ENCODE results near the gene SATB1.

Gene SATB1

DNA sequence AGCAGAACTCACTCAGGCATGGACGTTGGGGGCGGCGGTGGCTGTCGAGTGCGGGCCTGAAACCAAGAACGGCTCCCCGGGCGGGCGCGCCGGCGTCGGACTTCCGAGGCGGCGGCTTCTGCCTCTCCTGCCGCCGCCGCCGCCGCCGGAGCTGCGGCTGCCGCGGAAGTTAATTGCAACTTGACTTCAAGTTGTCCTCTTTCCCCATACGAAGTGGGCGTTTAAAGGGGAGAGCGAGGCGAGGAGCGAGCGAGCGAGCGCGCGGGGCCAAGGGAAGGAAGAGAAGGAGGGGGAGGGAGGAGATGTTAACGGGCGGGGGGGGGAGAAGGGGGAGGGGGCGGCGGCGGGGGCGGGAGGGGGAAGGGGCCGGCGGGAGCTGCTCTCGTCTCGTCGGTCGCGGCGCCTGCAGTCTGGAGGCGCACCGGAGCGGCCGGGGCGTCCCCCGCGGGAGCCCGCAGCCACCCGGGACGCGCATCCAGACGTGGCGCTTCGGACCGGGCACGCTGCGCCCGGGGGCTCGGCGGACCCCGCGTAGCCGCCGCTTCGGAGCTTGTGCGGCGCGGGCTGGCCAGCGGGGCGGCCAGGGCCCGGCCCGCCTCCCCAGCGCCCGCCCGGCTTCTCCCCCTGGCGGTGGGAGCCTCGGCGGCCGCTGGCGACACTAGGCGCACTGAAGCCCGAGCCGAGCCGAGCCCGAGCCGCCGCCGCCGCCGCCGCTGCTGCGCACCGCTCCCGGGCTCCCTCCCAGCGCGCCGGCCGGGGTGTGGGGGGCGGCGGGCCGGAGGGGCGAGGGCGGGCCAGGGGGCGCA is 19.7 kb upstream of the SATB1 start (continued):
- TF ChIP-seq, protein P1, sequence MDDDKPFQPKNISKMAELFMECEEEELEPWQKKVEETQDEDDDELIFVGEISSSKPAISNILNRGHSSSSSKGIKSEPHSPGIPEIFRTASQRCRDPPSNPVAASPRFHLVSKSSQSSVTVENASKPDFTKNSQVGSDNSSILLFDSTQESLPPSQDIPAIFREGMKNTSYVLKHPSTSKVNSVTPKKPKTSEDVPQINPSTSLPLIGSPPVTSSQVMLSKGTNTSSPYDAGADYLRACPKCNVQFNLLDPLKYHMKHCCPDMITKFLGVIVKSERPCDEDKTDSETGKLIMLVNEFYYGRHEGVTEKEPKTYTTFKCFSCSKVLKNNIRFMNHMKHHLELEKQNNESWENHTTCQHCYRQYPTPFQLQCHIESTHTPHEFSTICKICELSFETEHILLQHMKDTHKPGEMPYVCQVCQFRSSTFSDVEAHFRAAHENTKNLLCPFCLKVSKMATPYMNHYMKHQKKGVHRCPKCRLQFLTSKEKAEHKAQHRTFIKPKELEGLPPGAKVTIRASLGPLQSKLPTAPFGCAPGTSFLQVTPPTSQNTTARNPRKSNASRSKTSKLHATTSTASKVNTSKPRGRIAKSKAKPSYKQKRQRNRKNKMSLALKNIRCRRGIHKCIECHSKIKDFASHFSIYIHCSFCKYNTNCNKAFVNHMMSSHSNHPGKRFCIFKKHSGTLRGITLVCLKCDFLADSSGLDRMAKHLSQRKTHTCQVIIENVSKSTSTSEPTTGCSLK (tag by site-specific recombination; IDR thresholded peaks at IDR 0.05): no peak
- TF ChIP-seq, protein P2, sequence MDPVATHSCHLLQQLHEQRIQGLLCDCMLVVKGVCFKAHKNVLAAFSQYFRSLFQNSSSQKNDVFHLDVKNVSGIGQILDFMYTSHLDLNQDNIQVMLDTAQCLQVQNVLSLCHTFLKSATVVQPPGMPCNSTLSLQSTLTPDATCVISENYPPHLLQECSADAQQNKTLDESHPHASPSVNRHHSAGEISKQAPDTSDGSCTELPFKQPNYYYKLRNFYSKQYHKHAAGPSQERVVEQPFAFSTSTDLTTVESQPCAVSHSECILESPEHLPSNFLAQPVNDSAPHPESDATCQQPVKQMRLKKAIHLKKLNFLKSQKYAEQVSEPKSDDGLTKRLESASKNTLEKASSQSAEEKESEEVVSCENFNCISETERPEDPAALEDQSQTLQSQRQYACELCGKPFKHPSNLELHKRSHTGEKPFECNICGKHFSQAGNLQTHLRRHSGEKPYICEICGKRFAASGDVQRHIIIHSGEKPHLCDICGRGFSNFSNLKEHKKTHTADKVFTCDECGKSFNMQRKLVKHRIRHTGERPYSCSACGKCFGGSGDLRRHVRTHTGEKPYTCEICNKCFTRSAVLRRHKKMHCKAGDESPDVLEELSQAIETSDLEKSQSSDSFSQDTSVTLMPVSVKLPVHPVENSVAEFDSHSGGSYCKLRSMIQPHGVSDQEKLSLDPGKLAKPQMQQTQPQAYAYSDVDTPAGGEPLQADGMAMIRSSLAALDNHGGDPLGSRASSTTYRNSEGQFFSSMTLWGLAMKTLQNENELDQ (tag by site-specific recombination; IDR thresholded peaks at IDR 0.05; ENCODE audit: low read depth): no peak
- TF ChIP-seq, protein P3, sequence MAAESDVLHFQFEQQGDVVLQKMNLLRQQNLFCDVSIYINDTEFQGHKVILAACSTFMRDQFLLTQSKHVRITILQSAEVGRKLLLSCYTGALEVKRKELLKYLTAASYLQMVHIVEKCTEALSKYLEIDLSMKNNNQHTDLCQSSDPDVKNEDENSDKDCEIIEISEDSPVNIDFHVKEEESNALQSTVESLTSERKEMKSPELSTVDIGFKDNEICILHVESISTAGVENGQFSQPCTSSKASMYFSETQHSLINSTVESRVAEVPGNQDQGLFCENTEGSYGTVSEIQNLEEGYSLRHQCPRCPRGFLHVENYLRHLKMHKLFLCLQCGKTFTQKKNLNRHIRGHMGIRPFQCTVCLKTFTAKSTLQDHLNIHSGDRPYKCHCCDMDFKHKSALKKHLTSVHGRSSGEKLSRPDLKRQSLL (tag by site-specific recombination; IDR thresholded peaks at IDR 0.05): no peak
- TF ChIP-seq ZBTB8A (tag by site-specific recombination; IDR thresholded peaks at IDR 0.05): peak; percentile 68; the same call in 1 of the 2 replicates
- no peak for TF ChIP-seq SCRT2 (tag by site-specific recombination; IDR thresholded peaks at IDR 0.05)
- TF ChIP-seq, protein P4, sequence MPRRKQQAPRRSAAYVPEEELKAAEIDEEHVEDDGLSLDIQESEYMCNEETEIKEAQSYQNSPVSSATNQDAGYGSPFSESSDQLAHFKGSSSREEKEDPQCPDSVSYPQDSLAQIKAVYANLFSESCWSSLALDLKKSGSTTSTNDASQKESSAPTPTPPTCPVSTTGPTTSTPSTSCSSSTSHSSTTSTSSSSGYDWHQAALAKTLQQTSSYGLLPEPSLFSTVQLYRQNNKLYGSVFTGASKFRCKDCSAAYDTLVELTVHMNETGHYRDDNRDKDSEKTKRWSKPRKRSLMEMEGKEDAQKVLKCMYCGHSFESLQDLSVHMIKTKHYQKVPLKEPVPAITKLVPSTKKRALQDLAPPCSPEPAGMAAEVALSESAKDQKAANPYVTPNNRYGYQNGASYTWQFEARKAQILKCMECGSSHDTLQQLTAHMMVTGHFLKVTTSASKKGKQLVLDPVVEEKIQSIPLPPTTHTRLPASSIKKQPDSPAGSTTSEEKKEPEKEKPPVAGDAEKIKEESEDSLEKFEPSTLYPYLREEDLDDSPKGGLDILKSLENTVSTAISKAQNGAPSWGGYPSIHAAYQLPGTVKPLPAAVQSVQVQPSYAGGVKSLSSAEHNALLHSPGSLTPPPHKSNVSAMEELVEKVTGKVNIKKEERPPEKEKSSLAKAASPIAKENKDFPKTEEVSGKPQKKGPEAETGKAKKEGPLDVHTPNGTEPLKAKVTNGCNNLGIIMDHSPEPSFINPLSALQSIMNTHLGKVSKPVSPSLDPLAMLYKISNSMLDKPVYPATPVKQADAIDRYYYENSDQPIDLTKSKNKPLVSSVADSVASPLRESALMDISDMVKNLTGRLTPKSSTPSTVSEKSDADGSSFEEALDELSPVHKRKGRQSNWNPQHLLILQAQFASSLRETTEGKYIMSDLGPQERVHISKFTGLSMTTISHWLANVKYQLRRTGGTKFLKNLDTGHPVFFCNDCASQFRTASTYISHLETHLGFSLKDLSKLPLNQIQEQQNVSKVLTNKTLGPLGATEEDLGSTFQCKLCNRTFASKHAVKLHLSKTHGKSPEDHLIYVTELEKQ (tag by site-specific recombination; IDR thresholded peaks at IDR 0.05; ENCODE audit: borderline replicate concordance): no peak
- TF ChIP-seq SP3 (tag by site-specific recombination; IDR thresholded peaks at IDR 0.05): no peak
- no peak for TF ChIP-seq HOXD13 (CRISPR knock-in tag; IDR thresholded peaks at IDR 0.05; ENCODE audit: borderline replicate concordance)
- TF ChIP-seq, protein P5, sequence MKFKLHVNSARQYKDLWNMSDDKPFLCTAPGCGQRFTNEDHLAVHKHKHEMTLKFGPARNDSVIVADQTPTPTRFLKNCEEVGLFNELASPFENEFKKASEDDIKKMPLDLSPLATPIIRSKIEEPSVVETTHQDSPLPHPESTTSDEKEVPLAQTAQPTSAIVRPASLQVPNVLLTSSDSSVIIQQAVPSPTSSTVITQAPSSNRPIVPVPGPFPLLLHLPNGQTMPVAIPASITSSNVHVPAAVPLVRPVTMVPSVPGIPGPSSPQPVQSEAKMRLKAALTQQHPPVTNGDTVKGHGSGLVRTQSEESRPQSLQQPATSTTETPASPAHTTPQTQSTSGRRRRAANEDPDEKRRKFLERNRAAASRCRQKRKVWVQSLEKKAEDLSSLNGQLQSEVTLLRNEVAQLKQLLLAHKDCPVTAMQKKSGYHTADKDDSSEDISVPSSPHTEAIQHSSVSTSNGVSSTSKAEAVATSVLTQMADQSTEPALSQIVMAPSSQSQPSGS (tag by site-specific recombination; IDR thresholded peaks at IDR 0.05; ENCODE audit: low read depth): no peak
- no peak for TF ChIP-seq ZNF624 (tag by site-specific recombination; IDR thresholded peaks at IDR 0.05)

DNA sequence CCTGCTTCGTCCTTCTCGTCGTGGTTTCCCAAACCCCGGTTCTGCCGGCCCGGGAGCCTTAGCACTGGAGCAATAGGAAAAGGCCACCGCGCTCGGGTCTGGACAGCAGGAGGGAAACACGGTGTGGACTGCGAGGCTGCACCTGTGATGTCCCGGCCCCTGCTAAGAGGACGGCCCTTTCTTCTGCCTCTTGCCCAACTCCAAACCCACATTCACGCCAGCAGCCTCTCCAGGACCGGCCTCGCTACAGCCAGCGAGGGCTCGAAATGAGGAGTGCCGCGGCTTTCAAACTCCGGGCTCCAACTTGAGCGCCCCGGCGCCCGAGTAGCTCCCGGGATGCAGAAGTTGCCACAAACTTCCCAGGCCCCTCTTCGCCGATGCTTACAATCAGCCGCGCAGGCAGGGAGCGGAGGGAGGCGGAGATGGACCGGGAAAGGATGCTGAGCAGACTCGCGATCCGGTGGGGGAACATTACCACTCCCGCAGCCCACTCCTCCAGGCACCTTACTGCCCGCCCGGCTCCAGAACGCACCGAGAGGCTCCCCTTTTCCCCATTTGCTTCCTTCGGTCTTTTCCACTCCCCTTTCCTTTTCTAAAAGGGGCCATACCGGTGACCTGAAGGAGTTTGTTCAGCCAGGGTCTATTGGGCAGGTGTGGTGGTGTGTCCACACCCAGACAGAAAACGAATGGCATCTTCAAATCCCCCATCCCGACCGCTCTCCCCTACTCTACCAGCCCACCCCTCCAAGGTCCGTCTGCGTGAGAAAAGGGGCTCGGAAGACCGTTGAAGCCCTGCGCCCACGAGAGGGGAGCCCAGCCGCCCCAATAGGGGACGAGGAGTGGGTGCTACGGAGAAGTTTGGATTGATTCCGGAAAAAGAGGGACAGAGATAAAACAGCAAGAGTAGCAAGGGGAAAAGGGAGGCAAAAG is 18.8 kb upstream of the SATB1 start:
- peak overlapping the region; percentile 74 for H3K4me3 ChIP-seq (ENCODE audit: low read depth, low read length)
- H3K36me3 ChIP-seq (ENCODE audit: control insufficient read depth in 2 of 2, insufficient read depth in 1 of 2, low read length in 2 of 2): no peaks in the 10 kb centered on the region
- H3K9me3 ChIP-seq (ENCODE audit: control insufficient read depth, insufficient read depth, low read depth, low read length): no peaks in the 10 kb centered on the region
- H3K27ac ChIP-seq (ENCODE audit: extremely low read depth, low read depth, low read length): peak overlapping the region; percentile 92
- H3K4me1 ChIP-seq (ENCODE audit: control insufficient read depth, insufficient read depth, low read length): peaks cover 22% of the 10 kb centered on the region
- CTCF ChIA-PET: interaction anchor here (0.7 kb wide), 2 partner anchors 15 to 125 kb away, joined by 3 read pairs; no protein-coding TSS in a partner anchor
- POLR2A ChIA-PET: interaction anchor here (1.2 kb wide), 1 partner anchor 35 kb away, joined by 3 read pairs; no protein-coding TSS in a partner anchor
- TF ChIP-seq ZNF629 (tag by site-specific recombination; IDR thresholded peaks at IDR 0.05) (0 out of 2 replicates have a peak, but pooled peaks have one; percentile 47), ZFP37 (tag by site-specific recombination; IDR thresholded peaks at IDR 0.05) (peak; percentile 64; the same call in 1 of the 2 replicates)
- TF ChIP-seq, protein P6, sequence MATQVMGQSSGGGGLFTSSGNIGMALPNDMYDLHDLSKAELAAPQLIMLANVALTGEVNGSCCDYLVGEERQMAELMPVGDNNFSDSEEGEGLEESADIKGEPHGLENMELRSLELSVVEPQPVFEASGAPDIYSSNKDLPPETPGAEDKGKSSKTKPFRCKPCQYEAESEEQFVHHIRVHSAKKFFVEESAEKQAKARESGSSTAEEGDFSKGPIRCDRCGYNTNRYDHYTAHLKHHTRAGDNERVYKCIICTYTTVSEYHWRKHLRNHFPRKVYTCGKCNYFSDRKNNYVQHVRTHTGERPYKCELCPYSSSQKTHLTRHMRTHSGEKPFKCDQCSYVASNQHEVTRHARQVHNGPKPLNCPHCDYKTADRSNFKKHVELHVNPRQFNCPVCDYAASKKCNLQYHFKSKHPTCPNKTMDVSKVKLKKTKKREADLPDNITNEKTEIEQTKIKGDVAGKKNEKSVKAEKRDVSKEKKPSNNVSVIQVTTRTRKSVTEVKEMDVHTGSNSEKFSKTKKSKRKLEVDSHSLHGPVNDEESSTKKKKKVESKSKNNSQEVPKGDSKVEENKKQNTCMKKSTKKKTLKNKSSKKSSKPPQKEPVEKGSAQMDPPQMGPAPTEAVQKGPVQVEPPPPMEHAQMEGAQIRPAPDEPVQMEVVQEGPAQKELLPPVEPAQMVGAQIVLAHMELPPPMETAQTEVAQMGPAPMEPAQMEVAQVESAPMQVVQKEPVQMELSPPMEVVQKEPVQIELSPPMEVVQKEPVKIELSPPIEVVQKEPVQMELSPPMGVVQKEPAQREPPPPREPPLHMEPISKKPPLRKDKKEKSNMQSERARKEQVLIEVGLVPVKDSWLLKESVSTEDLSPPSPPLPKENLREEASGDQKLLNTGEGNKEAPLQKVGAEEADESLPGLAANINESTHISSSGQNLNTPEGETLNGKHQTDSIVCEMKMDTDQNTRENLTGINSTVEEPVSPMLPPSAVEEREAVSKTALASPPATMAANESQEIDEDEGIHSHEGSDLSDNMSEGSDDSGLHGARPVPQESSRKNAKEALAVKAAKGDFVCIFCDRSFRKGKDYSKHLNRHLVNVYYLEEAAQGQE (tag by site-specific recombination; IDR thresholded peaks at IDR 0.05): peak; percentile 66
